ENCODE measurements around the gene ACADS.

DNA sequence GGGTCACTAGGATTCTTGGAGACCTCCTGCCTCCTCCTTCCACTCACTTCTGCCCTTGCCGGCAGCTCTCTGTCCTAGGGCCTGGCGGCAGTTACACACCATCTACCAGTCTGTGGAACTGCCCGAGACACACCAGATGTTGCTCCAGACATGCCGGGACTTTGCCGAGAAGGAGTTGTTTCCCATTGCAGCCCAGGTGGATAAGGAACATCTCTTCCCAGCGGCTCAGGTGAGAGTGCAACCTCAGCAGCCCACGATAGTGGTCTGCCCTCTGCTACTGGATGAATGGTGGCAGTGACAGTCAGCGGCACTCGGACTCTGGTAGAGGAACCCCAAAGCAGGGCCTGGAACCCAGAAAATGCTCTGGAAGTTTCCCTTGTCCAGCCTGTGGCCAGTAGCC, 1.3 kb downstream of the ACADS start:
- TF ChIP-seq, protein P1, sequence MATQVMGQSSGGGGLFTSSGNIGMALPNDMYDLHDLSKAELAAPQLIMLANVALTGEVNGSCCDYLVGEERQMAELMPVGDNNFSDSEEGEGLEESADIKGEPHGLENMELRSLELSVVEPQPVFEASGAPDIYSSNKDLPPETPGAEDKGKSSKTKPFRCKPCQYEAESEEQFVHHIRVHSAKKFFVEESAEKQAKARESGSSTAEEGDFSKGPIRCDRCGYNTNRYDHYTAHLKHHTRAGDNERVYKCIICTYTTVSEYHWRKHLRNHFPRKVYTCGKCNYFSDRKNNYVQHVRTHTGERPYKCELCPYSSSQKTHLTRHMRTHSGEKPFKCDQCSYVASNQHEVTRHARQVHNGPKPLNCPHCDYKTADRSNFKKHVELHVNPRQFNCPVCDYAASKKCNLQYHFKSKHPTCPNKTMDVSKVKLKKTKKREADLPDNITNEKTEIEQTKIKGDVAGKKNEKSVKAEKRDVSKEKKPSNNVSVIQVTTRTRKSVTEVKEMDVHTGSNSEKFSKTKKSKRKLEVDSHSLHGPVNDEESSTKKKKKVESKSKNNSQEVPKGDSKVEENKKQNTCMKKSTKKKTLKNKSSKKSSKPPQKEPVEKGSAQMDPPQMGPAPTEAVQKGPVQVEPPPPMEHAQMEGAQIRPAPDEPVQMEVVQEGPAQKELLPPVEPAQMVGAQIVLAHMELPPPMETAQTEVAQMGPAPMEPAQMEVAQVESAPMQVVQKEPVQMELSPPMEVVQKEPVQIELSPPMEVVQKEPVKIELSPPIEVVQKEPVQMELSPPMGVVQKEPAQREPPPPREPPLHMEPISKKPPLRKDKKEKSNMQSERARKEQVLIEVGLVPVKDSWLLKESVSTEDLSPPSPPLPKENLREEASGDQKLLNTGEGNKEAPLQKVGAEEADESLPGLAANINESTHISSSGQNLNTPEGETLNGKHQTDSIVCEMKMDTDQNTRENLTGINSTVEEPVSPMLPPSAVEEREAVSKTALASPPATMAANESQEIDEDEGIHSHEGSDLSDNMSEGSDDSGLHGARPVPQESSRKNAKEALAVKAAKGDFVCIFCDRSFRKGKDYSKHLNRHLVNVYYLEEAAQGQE (IDR thresholded peaks at IDR 0.05; ENCODE audit: insufficient read depth in 1 of 2, low read depth in 2 of 2, low read length in 1 of 2): no peak
- TF ChIP-seq, protein P2, sequence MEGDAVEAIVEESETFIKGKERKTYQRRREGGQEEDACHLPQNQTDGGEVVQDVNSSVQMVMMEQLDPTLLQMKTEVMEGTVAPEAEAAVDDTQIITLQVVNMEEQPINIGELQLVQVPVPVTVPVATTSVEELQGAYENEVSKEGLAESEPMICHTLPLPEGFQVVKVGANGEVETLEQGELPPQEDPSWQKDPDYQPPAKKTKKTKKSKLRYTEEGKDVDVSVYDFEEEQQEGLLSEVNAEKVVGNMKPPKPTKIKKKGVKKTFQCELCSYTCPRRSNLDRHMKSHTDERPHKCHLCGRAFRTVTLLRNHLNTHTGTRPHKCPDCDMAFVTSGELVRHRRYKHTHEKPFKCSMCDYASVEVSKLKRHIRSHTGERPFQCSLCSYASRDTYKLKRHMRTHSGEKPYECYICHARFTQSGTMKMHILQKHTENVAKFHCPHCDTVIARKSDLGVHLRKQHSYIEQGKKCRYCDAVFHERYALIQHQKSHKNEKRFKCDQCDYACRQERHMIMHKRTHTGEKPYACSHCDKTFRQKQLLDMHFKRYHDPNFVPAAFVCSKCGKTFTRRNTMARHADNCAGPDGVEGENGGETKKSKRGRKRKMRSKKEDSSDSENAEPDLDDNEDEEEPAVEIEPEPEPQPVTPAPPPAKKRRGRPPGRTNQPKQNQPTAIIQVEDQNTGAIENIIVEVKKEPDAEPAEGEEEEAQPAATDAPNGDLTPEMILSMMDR (IDR thresholded peaks at IDR 0.05): no peak
- TF ChIP-seq POLR2AphosphoS5 (IDR thresholded peaks at IDR 0.05; ENCODE audit: low read depth, low read length) (no peak), TCF7L2 (IDR thresholded peaks at IDR 0.05; ENCODE audit: low read depth, low read length) (no peak), SIN3A (IDR thresholded peaks at IDR 0.05; ENCODE audit: borderline replicate concordance, insufficient read depth, low read depth, low read length) (no peak)
